ENCODE data around the gene GLS2. TPM values are rescaled to one million over a fixed set of nuclear protein-coding genes. Genes with fewer than 3 reads are reported as not detected.
"Not testable (repeated sequence)": the region's sequence is repeated elsewhere in the genome, so short reads cannot be mapped to it uniquely, and the experiment has no call there.

The GLS2 gene
- total RNA-seq, 2 experiments from 2014 or later, result 4.6 to 5.5 TPM

- intact Hi-C loops (cut with micrococcal nuclease), result loop anchor here (10.0 kb wide), 1 partner anchor 717 kb away; the partner anchor contains the start of gene GDF11
- CTCF ChIA-PET, result interaction anchor here (0.5 to 5.0 kb wide), 9 partner anchors 12 to 272 kb away, joined by 3 to 33 read pairs (median 3); partner anchors contain the start of genes CNPY2, SMARCC2, STAT2 and TIMELESS
- H3K4me3 Mint-ChIP-seq, result no peak overlapping the region
- no peaks in the 10 kb centered on the region for H3K27me3 Mint-ChIP-seq (ENCODE audit: low read depth)
- H3K27ac Mint-ChIP-seq, result no peak overlapping the region
- no peaks in the 10 kb centered on the region for H3K36me3 Mint-ChIP-seq (ENCODE audit: low read depth)
- H3K4me1 Mint-ChIP-seq (ENCODE audit: low read depth), result peaks cover 3% of the 10 kb centered on the region
- no peaks in the 10 kb centered on the region for H3K9me3 Mint-ChIP-seq
- DNase-seq, result no peak
These were observed 26.5 kb downstream of the GLS2 start for GRCh38 chr12:56461235-56462159.

DNA sequence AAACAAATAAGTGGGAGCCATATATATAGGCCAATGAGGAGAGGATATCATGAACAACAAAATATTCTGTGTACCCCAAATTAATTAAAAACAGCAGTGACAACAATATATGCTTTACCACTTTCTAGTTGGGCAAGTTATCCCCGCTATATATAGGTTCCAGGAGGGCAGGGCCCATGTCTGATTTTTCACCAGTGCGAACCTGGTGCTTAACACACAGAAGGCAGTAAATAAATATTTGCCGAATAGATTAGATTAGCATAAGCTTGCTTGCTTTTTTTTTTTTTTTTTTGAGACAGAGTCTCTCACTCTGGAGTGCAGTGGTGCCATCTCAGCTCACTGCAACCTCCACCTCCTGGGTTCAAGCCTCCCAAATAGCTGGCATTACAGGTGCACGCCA lies 30.1 kb downstream of the GLS2 start:
- intact Hi-C loops (cut with micrococcal nuclease), result no loop called here
- H3K4me3 Mint-ChIP-seq, result no peak overlapping the region
- H3K36me3 Mint-ChIP-seq (ENCODE audit: low read depth), result no peaks in the 10 kb centered on the region
- DNase-seq, result no peak
- CTCF ChIA-PET, result interaction anchor here (0.7 to 0.9 kb wide), 2 partner anchors 44 to 65 kb away, joined by 3 read pairs; no protein-coding TSS in a partner anchor
- H3K4me1 Mint-ChIP-seq (ENCODE audit: low read depth), result no peaks in the 10 kb centered on the region
- no peaks in the 10 kb centered on the region for H3K9me3 Mint-ChIP-seq
- H3K27ac Mint-ChIP-seq, result no peak overlapping the region
- no peaks in the 10 kb centered on the region for H3K27me3 Mint-ChIP-seq (ENCODE audit: low read depth)

- Mint-ChIP-seq H3K9me3 (no peaks in the 10 kb centered on the region), H3K4me1 (ENCODE audit: low read depth) (peaks cover 5% of the 10 kb centered on the region), H3K27ac (no peak within 1 kb of the TSS), H3K27me3 (ENCODE audit: low read depth) (no peaks in the 10 kb centered on the region), H3K4me3 (no peak within 1 kb of the TSS), H3K36me3 (ENCODE audit: low read depth) (no peaks in the 10 kb centered on the region)
- CTCF ChIA-PET, result interaction anchor here (0.8 kb wide), 1 partner anchor 10 kb away, joined by 6 read pairs; no protein-coding TSS in a partner anchor
- DNase-seq, result no peak
- intact Hi-C loops (cut with micrococcal nuclease), result no loop called here
These were observed 33.4 kb downstream of the GLS2 start, which contains the start of gene MIP for GRCh38 chr12:56454557-56454956. Gene MIP, minus strand, starts transcription at chr12:56454657. Its CDS starts 44 bp downstream, at chr12:56454613.

- no peak overlapping the region for H3K27ac Mint-ChIP-seq
- H3K9me3 Mint-ChIP-seq, result no peaks in the 10 kb centered on the region
- peaks cover 4% of the 10 kb centered on the region for H3K36me3 Mint-ChIP-seq (ENCODE audit: low read depth)
- CTCF ChIA-PET, result interaction anchor here (0.6 to 4.8 kb wide), 2 partner anchors 12 to 212 kb away, joined by 3 to 33 read pairs; no protein-coding TSS in a partner anchor
- DNase-seq, result no peak
- H3K4me1 Mint-ChIP-seq (ENCODE audit: low read depth), result peaks cover 16% of the 10 kb centered on the region
- no peak overlapping the region for H3K4me3 Mint-ChIP-seq
- no peaks in the 10 kb centered on the region for H3K27me3 Mint-ChIP-seq (ENCODE audit: low read depth)
- intact Hi-C loops (cut with micrococcal nuclease), result no loop called here
These were observed 36.8 kb downstream of the GLS2 start for GRCh38 chr12:56451147-56451546.

- DNase-seq, result no peak
- Mint-ChIP-seq H3K9me3 (no peaks in the 10 kb centered on the region), H3K36me3 (ENCODE audit: low read depth) (peaks cover 4% of the 10 kb centered on the region), H3K27me3 (ENCODE audit: low read depth) (no peaks in the 10 kb centered on the region), H3K4me1 (ENCODE audit: low read depth) (peaks cover 16% of the 10 kb centered on the region), H3K4me3 (no peak overlapping the region), H3K27ac (peak overlapping the region; percentile 96)
- intact Hi-C loops (cut with micrococcal nuclease), result no loop called here
- CTCF ChIA-PET, result interaction anchor here (1.1 to 4.8 kb wide), 2 partner anchors 13 to 73 kb away, joined by 4 to 33 read pairs; no protein-coding TSS in a partner anchor
These were observed 37.7 kb downstream of the GLS2 start for GRCh38 chr12:56450241-56450640.

GRCh38 chr12:56449622-56449984 lies 38.4 kb downstream of the GLS2 start:
- Mint-ChIP-seq H3K4me3 (peak overlapping the region; percentile 89), H3K27me3 (ENCODE audit: low read depth) (no peaks in the 10 kb centered on the region), H3K9me3 (no peaks in the 10 kb centered on the region), H3K36me3 (ENCODE audit: low read depth) (peaks cover 7% of the 10 kb centered on the region), H3K4me1 (ENCODE audit: low read depth) (peaks cover 16% of the 10 kb centered on the region), H3K27ac (peak overlapping the region; percentile 96)
- CTCF ChIA-PET, result interaction anchor here (1.0 to 4.8 kb wide), 5 partner anchors 9 to 243 kb away, joined by 3 to 33 read pairs (median 5); no protein-coding TSS in a partner anchor
- intact Hi-C loops (cut with micrococcal nuclease), result loop anchor here (1.0 to 5.0 kb wide), 13 partner anchors 15 to 1073 kb away; partner anchors contain the start of genes CNPY2, CS, DDIT3 and GLS2
- no peak for DNase-seq

DNA sequence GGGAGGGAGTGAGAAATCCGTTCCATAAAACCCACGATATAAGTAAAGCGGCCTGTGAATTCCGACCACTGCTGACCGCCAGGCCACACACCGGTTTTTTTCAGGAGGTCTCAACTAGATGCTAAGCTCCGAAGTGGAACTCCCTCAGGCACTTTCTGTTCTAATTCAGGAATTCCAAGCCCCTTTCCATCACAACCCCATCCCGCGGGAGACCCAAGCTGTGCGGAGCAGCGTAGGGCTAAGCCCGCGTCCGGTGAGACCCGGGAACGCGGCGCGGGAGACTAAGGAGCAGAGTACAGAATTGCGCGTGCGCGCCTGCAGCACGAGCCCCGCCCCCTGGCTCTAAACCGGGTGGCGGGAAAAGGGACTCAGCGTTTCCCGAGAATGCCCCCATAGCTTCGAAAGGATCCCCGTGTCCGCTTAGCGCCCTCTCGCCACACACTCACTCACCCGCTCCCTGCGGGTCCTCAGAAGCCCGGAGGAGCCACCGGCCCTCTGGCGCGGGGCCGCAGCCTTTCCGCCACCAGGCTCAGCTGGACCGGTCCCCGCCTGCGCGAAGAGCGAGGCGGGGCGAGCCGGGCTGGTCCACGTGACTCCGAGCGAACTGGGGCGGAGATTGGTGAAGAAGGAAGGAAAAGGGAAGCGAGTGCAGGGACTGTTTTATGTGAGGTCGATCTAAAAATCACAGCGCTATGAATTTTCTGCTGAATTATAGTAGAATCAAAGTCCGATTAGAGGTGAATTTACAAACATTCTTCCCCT lies 38.9 kb downstream of the GLS2 start, which contains the start of gene TIMELESS:
TSS of gene TIMELESS (minus strand) at position 567 of the 762 bp plus-strand sequence. CDS start 15,256 bp downstream, outside the sequence.
- peak within 1 kb of the TSS; percentile 96 for H3K27ac Mint-ChIP-seq

GRCh38 chr12:56443208-56443607 lies 44.8 kb downstream of the GLS2 start:
- H3K27me3 Mint-ChIP-seq (ENCODE audit: low read depth); CTCF ChIA-PET; H3K4me3 Mint-ChIP-seq; DNase-seq; H3K27ac Mint-ChIP-seq; intact Hi-C loops (cut with micrococcal nuclease); H3K9me3 Mint-ChIP-seq: not testable (repeated sequence)
- peaks cover 10% of the 10 kb centered on the region for H3K4me1 Mint-ChIP-seq (ENCODE audit: low read depth)
- H3K36me3 Mint-ChIP-seq (ENCODE audit: low read depth), result peaks cover 16% of the 10 kb centered on the region

More for the DNA sequence above, 38.9 kb downstream of the GLS2 start, which contains the start of gene TIMELESS:
- Mint-ChIP-seq H3K9me3 (peaks cover 4% of the 10 kb centered on the region), H3K36me3 (ENCODE audit: low read depth) (peaks cover 11% of the 10 kb centered on the region), H3K27me3 (ENCODE audit: low read depth) (no peaks in the 10 kb centered on the region), H3K4me3 (peak within 1 kb of the TSS; percentile 89), H3K4me1 (ENCODE audit: low read depth) (peaks cover 16% of the 10 kb centered on the region)
- CTCF ChIA-PET, result interaction anchor here (0.5 to 4.8 kb wide), 7 partner anchors 10 to 243 kb away, joined by 3 to 33 read pairs (median 5); no protein-coding TSS in a partner anchor
- DNase-seq, result peak; percentile 90
- intact Hi-C loops (cut with micrococcal nuclease), result loop anchor here (1.0 to 5.0 kb wide), 13 partner anchors 15 to 1073 kb away; partner anchors contain the start of genes CNPY2, CS, DDIT3 and GLS2

- intact Hi-C loops (cut with micrococcal nuclease), result no loop called here
- CTCF ChIA-PET, result interaction anchor here (0.6 kb wide), 1 partner anchor 150 kb away, joined by 3 read pairs; no protein-coding TSS in a partner anchor
- Mint-ChIP-seq H3K36me3 (ENCODE audit: low read depth) (no peaks in the 10 kb centered on the region), H3K27me3 (ENCODE audit: low read depth) (no peaks in the 10 kb centered on the region), H3K27ac (no peak overlapping the region), H3K4me1 (ENCODE audit: low read depth) (no peaks in the 10 kb centered on the region), H3K4me3 (no peak overlapping the region), H3K9me3 (no peaks in the 10 kb centered on the region)
- DNase-seq, result no peak
These were observed 50.4 kb downstream of the GLS2 start for GRCh38 chr12:56437430-56438176.

- no peaks in the 10 kb centered on the region for H3K4me1 Mint-ChIP-seq (ENCODE audit: low read depth)
- no peaks in the 10 kb centered on the region for H3K9me3 Mint-ChIP-seq
- no peaks in the 10 kb centered on the region for H3K27me3 Mint-ChIP-seq (ENCODE audit: low read depth)
- H3K27ac Mint-ChIP-seq, result no peak overlapping the region
- H3K4me3 Mint-ChIP-seq, result no peak overlapping the region
- no peak for DNase-seq
- intact Hi-C loops (cut with micrococcal nuclease), result no loop called here
- CTCF ChIA-PET, result interaction anchor here (0.7 kb wide), 1 partner anchor 11 kb away, joined by 3 read pairs; no protein-coding TSS in a partner anchor
- H3K36me3 Mint-ChIP-seq (ENCODE audit: low read depth), result peaks cover 17% of the 10 kb centered on the region
These were observed 53.1 kb downstream of the GLS2 start for GRCh38 chr12:56434828-56435227.

GRCh38 chr12:56431850-56432249 lies 56.1 kb downstream of the GLS2 start:
- Mint-ChIP-seq H3K27me3 (ENCODE audit: low read depth) (no peaks in the 10 kb centered on the region), H3K4me3 (no peak overlapping the region), H3K9me3 (no peaks in the 10 kb centered on the region), H3K27ac (no peak overlapping the region), H3K4me1 (ENCODE audit: low read depth) (no peaks in the 10 kb centered on the region), H3K36me3 (ENCODE audit: low read depth) (peaks cover 40% of the 10 kb centered on the region)
- intact Hi-C loops (cut with micrococcal nuclease), result no loop called here
- DNase-seq, result no peak
- CTCF ChIA-PET, result interaction anchor here (0.6 to 1.8 kb wide), 2 partner anchors 32 to 46 kb away, joined by 3 to 5 read pairs; no protein-coding TSS in a partner anchor
